SIG-M5 treated with dmso at 0.1 percent for 504 hours (cell line): Measurements from ENCODE around the gene TTC39B.

Experiments
- DNase-seq: peaks from one replicate; lab custom pipeline; 2025; ENCODE audit not compliant: unreplicated experiment; lab: John Stamatoyannopoulos, UW

TTC39B gene

DNA sequence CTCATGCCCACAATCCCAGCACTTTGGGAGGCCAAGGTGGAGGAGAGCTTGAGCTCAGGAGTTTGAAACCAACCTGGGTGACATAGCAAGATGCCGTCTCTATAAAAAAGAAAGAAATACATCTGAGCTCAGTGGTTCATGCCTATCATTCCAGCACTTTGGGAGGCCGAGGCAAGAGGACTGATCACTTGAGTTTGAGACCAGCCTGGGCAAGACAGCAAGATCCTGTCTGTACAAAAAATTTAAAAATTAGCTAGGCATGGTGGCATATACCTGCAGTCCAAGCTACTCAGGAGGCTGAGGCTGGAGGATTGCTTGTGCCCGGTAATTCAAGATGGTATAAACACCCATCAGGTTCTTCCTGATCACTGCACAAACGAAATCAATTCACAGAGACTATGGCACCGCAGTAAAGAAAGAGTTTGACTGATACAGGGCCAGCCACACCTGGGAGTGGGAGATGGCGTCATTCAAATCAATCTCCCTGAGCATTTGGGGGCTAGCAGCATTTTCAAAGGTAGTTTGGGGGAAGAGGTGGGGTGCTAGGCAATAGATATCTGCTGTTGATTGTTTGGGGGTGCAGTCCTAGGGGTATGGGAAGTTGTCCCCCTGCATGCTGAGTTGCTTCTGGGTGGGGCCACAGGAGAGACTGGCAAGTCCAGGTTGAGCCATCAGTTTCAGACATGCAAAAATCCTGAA, 169.2 kb downstream of the TTC39B start:
- DNase-seq, result no peak

DNA sequence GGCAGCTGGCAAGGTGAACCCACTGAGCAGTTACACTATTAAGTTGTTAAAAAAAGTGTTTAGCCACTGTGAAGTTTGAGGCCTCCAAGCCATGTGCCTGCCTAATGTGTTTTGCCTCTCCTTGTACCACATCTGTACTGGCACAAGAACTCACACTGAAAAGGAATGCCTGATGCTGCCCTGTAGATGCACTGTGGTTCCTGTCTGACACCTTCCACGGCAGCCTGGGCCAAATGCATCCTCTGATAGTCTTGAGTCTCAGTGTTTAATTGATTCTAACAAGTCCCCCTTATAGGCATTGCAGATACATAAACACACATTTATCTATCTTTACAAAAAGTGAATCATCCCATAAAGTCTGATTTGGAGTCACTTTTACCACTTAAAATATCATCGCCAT, 169.9 kb downstream of the TTC39B start:
- DNase-seq, result no peak

DNA sequence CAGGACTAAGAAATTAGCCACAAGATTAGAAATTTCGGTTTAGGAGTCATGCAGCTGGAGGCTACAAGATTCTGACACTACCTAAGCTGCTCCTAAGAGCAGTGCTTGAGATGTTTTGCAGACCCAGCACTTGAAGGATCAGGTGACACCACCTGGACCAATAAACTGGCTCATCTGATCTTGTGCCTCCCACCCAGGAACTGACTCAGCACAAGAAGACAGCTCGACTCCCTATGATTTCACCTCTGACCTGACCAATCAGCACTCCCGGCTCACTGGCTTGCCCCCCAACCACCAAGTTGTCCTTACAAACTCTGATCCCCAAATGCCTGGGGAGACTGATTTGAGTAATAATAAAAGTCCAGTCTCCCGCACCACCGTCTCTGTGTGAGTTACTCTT, 170.4 kb downstream of the TTC39B start:
- no peak for DNase-seq

DNA sequence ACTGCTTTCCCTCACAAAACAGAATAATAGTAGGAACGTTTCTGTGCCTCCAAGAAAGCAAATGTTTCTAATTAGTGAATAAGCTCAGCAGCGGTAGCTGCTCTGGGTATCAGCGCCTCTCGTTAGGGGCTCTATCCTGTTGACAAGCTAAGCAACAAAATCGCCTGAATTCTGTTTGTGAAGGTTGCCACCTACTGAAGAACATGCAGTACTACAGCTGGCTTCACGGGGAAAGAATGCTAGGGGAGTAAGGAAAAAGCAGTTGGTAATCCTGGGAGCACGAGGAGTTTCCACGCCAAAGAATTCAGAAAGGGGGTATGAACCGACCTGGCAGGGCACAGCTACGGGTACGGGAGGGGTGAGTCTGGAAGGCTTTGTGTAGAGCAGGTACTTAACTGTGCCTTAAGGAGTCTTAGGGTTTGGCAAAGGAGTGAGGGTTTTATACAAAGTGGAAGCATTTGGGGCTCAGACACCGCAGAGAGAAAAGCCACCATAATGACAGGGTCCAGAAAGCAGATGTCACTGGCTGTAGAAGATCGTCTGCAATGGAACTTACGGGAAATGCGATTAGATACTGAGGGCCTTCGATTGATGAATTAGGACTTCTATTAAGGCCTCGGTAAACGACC, 171.7 kb downstream of the TTC39B start:
- peak; percentile 47 for DNase-seq

DNA sequence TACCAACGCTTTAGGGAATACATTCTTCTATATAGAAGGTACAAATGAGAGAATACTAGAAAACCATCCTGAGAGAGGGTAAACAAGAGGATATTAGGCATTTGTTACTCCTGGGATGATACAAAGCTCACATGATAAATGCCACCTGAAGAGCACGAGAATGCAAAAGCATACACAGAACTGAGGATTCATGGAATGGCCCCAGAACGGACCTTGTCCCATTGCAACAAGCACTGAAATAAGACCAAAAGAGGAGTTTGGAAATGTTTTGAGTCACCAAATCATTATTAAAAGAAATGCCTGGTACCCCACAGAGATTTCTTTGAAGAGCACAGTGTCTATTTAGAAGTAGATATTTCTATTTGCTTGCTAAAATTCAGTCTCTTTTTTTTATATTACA, 173.5 kb downstream of the TTC39B start:
- DNase-seq, result no peak

DNA sequence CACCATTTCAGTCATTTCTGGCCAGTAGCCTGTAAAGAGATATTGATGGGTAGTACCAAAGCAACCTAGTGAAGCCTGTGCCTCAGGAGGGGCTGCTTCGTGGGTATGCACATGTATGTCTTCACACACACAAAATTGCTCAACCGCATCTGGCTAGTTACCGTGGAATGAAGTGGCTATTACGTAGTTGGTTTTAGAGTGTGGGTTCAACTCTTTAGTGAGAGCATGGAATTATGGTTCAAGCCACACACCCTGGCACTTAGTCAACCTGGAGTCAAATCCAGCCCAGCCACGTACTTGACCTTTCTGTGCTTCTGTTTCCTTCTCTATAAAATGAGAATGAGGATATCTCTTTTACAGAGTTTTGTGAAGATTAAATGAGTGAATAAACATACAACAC, 174.9 kb downstream of the TTC39B start:
- DNase-seq, result no peak

DNA sequence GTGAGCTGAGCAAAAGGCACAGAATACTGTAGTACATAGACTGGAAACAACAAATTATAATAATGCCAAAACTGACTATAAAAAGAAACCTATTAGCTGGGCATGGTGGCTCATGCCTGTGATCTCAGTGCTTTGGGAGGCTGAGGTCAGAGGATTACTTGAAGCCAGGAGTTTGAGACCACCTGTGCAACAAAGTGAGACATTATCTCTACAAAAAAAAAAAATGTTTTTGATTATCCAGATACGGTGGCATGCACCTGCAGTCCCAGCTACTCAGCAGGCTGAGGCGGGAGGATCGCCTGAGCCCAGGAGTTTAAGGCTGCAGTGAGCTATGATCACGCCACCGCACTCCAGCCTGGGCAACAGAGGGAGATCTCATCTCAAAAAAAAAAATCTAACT, 175.9 kb downstream of the TTC39B start:
- no peak for DNase-seq

DNA sequence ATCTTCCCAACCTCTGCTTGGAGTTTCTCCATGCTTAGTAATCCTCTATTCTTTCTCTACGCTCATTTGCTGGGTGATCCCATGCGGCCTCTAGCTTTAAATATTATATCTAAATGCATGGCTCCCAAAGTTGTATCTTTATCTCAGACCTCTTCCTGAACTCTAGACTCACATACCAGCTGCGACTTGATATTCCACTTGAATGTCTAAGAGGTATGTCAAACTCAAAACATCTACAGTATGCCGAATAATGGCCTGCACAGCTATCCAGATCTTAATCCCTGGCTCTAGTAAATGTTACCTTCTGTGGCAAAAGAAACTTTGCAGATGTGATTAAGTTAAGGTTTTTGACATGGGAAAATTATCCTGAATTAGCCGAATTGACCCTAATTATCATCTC, 179.2 kb downstream of the TTC39B start:
- DNase-seq, result no peak

DNA sequence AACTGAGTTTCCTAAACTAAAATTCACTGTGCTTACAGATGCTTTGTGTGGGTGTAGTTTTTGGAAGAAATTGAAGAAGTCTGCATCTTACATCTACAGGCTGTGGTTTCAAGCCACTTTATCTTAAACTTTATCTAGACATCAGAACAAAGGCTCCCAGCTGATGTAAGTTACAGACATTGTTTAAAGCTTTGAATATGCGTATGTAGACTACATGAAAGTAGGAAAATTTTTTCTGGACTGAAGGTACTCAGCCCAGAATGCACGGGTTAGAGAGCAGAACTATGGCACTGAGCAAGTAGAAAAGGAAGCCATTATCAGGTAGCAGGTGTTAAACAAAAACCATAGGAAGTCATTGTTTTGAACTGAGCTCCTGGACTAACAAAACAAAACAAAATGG, 185.4 kb downstream of the TTC39B start:
- no peak for DNase-seq

DNA sequence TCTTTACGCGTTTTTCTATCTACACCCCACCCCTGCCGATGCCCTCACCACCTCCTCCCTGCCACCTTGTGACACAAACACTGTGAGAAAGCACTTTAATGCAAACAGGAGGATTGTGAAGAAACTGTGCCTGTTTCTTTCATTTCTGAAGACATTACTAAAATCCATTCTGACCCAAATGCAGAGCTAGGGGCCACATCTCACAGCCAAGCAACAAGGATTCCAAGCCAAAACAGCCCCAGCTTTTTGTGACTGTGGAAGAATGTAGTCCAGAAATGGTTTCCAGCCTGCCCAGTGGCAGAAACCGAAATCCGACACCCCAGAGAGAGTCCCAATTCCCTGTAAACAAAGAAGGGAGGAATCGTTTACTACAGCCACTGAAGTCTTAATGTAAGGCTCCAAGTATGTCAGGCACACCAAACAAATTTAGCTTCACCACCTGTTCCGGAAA, 190.9 kb downstream of the TTC39B start:
- DNase-seq, result no peak

DNA sequence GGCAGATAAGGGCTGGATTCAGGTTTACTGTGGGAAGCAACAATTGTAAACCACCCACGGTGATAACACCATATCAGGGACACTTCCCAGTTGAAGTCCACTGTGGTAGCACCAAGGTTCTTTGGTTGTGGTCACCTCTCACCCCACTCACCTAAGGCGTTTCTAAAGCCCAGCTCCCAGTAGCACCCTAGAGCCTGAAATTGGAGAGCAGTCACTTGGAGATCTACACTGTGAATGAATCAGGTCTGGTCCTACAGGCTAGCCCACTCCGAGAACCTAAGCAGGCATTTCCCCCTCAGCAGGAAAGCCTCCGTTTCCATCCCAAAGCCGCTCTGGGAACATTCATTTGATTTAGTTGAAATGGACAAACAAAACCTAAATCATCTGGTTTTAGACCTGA, 191.3 kb downstream of the TTC39B start:
- no peak for DNase-seq

DNA sequence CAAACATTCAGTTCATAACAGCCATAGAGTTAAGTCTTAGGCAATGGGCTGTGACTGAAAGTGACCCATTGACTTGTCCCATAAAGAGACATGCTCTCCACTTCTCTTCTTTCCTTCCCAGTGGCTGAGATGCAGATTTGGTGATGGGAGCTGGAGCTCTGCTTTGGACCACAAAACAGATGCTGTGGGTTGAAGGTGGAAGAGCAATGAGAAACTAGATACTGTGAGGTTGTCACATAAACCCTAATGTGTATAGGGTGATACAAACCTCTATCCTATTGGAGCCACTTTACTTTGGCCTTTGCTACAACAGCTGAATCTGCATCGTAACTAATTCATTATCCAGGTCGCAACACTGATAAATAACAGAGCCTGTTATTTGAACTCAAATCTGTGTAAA, 192.0 kb downstream of the TTC39B start:
- DNase-seq, result no peak
